Testis (tissue), 2 donors: ENCODE data around the gene PIP4K2A.

Experiments used
- CTCF ChIP-seq, 3 experiments: fragments of 450-650 bp in 2 of 3; fragments of 200-600 bp in 1 of 3; sonication (generic) in 1 of 3; IDR thresholded peaks; one replicate each; pipeline ENCODE4 v1.5.1; 2016 to 2019; ENCODE audit warnings: antibody characterized with exemption in 3 of 3, mild to moderate bottlenecking in 2 of 3, moderate library complexity in 1 of 3
- POLR2A ChIP-seq: fragments of 450-650 bp; IDR thresholded peaks from one replicate; pipeline ENCODE4 v1.6.1; 2017; ENCODE audit warnings: antibody characterized with exemption, mild to moderate bottlenecking, moderate library complexity

DNA sequence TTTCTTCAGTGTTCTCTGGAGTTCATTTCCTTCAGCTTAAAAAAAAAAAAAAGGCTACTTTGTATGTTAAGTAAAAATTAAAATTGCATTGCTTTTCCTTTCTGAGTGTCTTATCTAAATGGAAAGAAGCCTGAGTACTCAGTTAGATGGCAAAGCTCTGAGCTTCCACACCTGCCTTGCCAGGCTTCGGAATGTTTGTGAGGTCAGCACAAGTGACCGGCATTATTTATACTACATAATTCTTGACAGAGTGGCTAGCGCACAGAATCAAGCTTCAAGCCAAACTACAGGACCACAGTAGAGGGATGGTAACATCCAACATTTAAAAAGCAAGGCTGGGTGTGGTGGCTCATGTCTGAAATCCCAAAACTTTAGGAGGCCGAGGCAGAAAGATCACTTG, 17.3 kb downstream of the PIP4K2A start:
- no peak for TF ChIP-seq CTCF (IDR thresholded peaks at IDR 0.05)
- TF ChIP-seq POLR2A, result no peak
